Mesothelial cell of epicardium (in vitro differentiated cells): ENCODE data around the gene TMPRSS6. TPM values are rescaled to one million over a fixed set of nuclear protein-coding genes. Genes with fewer than 3 reads are reported as not detected.

Experiments used
- DNase-seq, 2 experiments: peaks; one replicate each; pipeline ENCODE4 v3.0.0; 2021; ENCODE audit warnings: low spot score in 2 of 2; ENCODE audit not compliant: unreplicated experiment in 2 of 2
- H3K27ac Mint-ChIP-seq: 2 replicates; pipeline ENCODE4 v1.8.0; 2021; ENCODE audit warnings: mixed read lengths
- H3K27me3 Mint-ChIP-seq: 2 replicates; pipeline ENCODE4 v1.8.0; 2021; ENCODE audit warnings: low read depth, mixed read lengths
- H3K36me3 Mint-ChIP-seq: 2 replicates; pipeline ENCODE4 v1.8.0; 2021; ENCODE audit warnings: mixed read lengths
- H3K4me1 Mint-ChIP-seq: 2 replicates; pipeline ENCODE4 v1.8.0; 2021; ENCODE audit warnings: mixed read lengths
- H3K4me3 Mint-ChIP-seq: 2 replicates; pipeline ENCODE4 v1.8.0; 2021; ENCODE audit warnings: mild to moderate bottlenecking, moderate library complexity, mixed read lengths
- H3K9me3 Mint-ChIP-seq: 2 replicates; pipeline ENCODE4 v1.8.0; 2021; ENCODE audit warnings: mixed read lengths
- total RNA-seq: library from RNA; stranded (reverse); gene quantifications from 3 replicates; pipeline ENCODE4 v1.2.1, GENCODE V29; 2021
- TF ChIP-seq, protein P1 (sequence below): fragments of 200-600 bp; sonication (generic); IDR thresholded peaks from one replicate; pipeline ENCODE4 v1.5.0; 2021; ENCODE audit warnings: antibody characterized with exemption; ENCODE audit not compliant: unreplicated experiment

Gene TMPRSS6
- total RNA-seq, 1 donor from 2014 or later = not detected

DNA sequence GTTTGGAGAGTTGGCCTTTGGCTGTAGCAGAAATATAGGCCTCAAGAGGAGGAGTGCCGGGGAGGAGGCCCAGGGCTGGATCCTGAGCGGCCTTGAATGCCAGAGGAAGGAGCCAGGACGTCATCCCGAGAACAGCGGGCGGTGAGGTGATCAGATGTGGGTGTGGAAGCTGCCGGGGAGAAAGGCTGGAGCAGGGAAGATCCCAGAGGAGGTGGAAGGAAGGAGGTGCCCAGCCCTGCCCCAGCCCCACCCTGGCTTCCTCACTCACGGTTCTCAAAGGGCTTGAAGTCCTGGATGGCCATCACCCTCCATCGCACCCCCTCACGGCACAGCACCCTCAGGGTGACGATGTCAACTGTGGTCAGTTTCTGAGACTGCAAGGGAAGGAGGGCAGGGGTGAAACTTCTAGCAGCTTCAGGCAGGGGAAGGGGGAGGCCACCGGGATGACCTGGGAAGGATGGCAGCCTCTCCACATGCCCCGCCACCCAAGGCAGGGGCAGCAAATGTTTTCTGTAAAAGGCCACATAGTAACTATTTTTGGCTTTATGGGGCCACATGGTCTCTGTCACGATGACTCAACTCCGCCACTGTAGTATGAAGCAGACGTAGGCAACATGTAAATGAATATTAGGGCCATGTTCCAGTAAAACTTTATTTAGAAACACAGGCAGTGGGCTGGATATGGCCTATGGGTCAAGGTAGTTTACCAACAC lies 29.5 kb upstream of the TMPRSS6 start:
- no peak for DNase-seq
- Mint-ChIP-seq H3K9me3 (no peaks in the 10 kb centered on the region), H3K4me3 (no peak overlapping the region), H3K27ac (no peak overlapping the region), H3K36me3 (no peaks in the 10 kb centered on the region), H3K27me3 (no peaks in the 10 kb centered on the region), H3K4me1 (no peaks in the 10 kb centered on the region)
- TF ChIP-seq, protein P1, sequence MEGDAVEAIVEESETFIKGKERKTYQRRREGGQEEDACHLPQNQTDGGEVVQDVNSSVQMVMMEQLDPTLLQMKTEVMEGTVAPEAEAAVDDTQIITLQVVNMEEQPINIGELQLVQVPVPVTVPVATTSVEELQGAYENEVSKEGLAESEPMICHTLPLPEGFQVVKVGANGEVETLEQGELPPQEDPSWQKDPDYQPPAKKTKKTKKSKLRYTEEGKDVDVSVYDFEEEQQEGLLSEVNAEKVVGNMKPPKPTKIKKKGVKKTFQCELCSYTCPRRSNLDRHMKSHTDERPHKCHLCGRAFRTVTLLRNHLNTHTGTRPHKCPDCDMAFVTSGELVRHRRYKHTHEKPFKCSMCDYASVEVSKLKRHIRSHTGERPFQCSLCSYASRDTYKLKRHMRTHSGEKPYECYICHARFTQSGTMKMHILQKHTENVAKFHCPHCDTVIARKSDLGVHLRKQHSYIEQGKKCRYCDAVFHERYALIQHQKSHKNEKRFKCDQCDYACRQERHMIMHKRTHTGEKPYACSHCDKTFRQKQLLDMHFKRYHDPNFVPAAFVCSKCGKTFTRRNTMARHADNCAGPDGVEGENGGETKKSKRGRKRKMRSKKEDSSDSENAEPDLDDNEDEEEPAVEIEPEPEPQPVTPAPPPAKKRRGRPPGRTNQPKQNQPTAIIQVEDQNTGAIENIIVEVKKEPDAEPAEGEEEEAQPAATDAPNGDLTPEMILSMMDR = no peak

DNA sequence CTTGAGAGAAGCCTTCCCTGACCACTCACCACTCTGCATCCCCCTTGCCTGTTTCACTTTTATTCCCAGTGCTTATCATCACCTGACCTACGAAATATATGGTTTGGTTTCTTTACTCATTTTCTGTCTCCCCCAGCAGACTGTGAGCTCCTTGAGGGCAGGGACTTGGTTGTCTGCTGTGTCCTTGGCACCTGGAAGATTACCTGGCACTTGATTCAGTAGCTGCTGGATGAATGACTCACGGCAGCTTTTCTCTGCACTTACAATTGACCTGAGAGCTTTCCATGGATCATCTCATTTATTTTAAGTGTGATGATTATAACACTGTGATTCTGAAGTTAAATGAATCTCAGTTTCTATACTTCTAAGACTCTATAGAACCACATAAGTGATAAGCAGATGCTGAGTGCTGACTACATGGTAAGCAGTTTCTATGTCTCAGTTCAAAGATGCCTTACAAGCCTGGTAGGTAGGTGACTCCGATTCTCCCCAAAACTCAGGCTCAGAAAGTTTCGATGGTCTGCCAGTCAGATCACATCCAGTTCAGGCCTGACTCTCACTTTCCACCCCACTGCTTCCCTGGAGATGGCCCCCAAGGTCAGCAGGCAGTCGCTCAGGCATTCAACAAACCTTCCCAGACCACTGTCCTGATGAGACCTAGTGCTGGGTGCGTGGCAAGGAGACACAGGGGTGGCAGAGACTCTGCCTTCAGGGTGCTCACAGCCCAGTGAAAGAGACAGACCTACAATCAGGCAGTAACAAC lies 28.6 kb upstream of the TMPRSS6 start:
- Mint-ChIP-seq H3K9me3 (no peaks in the 10 kb centered on the region), H3K36me3 (no peaks in the 10 kb centered on the region), H3K27ac (no peak overlapping the region), H3K4me1 (no peaks in the 10 kb centered on the region), H3K4me3 (no peak overlapping the region), H3K27me3 (no peaks in the 10 kb centered on the region)
- TF ChIP-seq, protein P1 = no peak
- no peak for DNase-seq

DNA sequence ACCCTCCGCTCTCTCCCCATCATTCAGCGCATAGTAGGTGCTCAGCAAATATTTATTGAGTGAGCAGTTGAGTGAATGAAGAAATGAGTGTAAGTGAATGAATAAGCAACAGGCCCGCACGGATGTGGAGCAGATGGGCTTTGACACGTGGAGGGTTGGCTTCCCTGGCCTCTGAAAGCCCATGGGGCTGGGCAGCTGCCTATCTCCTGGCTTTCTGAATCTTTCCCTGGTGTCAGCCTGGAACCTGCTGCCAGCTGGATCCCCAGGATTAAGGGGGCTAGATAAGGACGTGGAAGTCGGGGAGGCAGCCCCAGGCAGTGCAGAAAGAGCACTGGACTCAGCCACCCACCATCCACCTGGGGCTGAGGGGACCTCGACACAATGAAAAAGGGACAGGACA lies 27.6 kb upstream of the TMPRSS6 start:
- Mint-ChIP-seq H3K27me3 (no peaks in the 10 kb centered on the region), H3K4me1 (no peaks in the 10 kb centered on the region), H3K4me3 (no peak overlapping the region), H3K27ac (no peak overlapping the region), H3K9me3 (no peaks in the 10 kb centered on the region), H3K36me3 (no peaks in the 10 kb centered on the region)
- TF ChIP-seq, protein P1 = no peak
- DNase-seq = no peak

DNA sequence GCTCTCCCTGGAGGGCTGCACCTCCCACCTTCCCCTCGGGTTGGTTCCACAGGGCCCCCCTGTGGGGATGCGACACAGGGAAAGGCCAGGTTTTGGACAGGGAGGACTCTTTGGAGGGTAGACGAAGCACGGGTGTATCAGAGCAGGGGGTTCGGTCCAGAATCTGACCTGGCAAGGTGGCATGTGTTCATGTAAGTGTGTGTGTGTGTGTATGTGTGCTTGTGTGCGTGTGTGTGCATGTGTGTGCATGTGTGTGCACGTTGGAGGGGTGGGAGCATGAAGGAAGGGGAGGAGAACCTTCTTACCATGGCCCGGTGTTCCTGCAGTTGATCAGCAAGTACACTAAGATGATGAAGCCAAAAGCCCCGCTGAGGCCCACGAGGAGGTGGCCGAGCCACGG lies 25.5 kb upstream of the TMPRSS6 start:
- peaks cover 4% of the 10 kb centered on the region for H3K4me1 Mint-ChIP-seq
- no peaks in the 10 kb centered on the region for H3K36me3 Mint-ChIP-seq

DNA sequence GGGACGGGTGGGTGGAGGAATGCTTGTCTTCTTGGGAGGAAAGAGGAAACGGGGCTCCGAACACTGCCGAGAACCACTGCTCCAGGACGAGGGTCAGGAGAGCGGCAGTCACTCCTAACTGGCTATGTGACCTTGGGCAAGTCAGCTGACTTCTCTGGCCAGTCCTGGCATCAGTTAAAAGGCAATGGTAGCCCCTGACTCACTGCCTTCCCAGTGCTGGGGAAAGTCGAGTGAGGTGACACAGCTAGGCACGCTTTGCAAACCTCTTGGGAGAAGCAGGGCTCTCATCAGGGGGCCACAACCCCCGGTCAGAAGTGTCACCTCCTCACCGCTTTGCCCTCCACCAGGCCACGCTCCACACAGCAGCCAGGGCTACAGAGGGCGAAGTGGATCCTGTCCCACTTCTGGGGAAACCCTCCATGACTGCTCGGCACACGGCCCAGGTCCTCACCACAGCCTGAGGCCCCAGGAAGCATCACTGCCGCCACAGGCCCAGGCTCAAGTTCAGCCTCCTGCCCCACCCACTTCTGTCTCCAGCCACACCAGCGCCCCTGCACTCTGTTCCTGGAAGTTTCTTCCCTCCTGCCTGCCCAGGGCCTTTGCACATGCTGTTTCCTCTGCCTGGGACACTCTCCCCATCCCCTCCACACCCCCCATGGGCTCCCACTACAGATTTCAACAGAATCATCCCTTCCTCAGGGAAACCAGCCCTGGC lies 23.9 kb upstream of the TMPRSS6 start:
- H3K27me3 Mint-ChIP-seq = no peaks in the 10 kb centered on the region
- peaks cover 4% of the 10 kb centered on the region for H3K4me1 Mint-ChIP-seq
- H3K36me3 Mint-ChIP-seq = no peaks in the 10 kb centered on the region
- H3K4me3 Mint-ChIP-seq = no peak overlapping the region
- DNase-seq = no peak
- no peaks in the 10 kb centered on the region for H3K9me3 Mint-ChIP-seq
- TF ChIP-seq, protein P1 = no peak
- H3K27ac Mint-ChIP-seq = no peak overlapping the region

More for the DNA sequence above, 25.5 kb upstream of the TMPRSS6 start:
- no peak for DNase-seq
- TF ChIP-seq, protein P1 = no peak
- no peak overlapping the region for H3K27ac Mint-ChIP-seq
- no peaks in the 10 kb centered on the region for H3K27me3 Mint-ChIP-seq
- H3K9me3 Mint-ChIP-seq = no peaks in the 10 kb centered on the region
- no peak overlapping the region for H3K4me3 Mint-ChIP-seq
